Panc1 (cell line): ENCODE measurements around the gene ELMO2. TPM values are rescaled to one million over a fixed set of nuclear protein-coding genes. Genes with fewer than 3 reads are reported as not detected.

ENCODE experiments used
- ATAC-seq: fragments of 200-7000 bp; cut with Tn5 transposase; 2 replicates; pipeline ENCODE4 v1.9.1; 2020; ENCODE audit warnings: mild to moderate bottlenecking, moderate library complexity
- BruUV-seq: library from RNA; stranded (reverse); fragments of 400-500 nt; replicated peaks from 2 replicates; lab custom pipeline; 2021; lab: Mats Ljungman, UMichigan
- CTCF ChIA-PET: fragments of 300-600 bp; sonication (Branson Sonifier 250); formaldehyde crosslinking; loops from one replicate; lab custom pipeline; 2022; ENCODE audit warnings: antibody characterized with exemption; lab: Charles Lee
- POLR2A ChIA-PET: fragments of 300-600 bp; sonication (Branson Sonifier 250); formaldehyde crosslinking; loops from one replicate; lab custom pipeline; 2022; ENCODE audit warnings: antibody characterized with exemption; lab: Charles Lee
- DNase-seq: peaks from one replicate; pipeline ENCODE4 v3.0.0-alpha.2; 2010; ENCODE audit warnings: low read depth, low spot score
- H3K27ac ChIP-seq: 2 replicates; pipeline ENCODE4 v1.5.1; 2011; ENCODE audit warnings: mild to moderate bottlenecking, low read length, inconsistent platforms
- H3K27me3 ChIP-seq: fragments of 200-500 bp; sonication (Bioruptor generic); 2 replicates; pipeline ENCODE4 v1.6.0; 2014; ENCODE audit warnings: low read length, inconsistent platforms; ENCODE audit not compliant: control insufficient read depth, insufficient read depth
- H3K36me3 ChIP-seq: fragments of 200-500 bp; sonication (Bioruptor generic); 2 replicates; pipeline ENCODE4 v1.5.1; 2014; ENCODE audit warnings: inconsistent platforms, mild to moderate bottlenecking, low read length, moderate library complexity; ENCODE audit not compliant: control insufficient read depth, insufficient read depth
- H3K4me1 ChIP-seq: 2 replicates; pipeline ENCODE4 v1.5.1; 2011; ENCODE audit warnings: inconsistent platforms, mild to moderate bottlenecking, low read length, moderate library complexity; ENCODE audit not compliant: control insufficient read depth, insufficient read depth
- H3K4me3 ChIP-seq, 2 experiments: 2 replicates each; pipeline ENCODE4 v1.5.1; 2011 to 2012; ENCODE audit warnings: low read depth in 2 of 2, low read length in 2 of 2, mild to moderate bottlenecking in 2 of 2, inconsistent platforms in 1 of 2, moderate library complexity in 1 of 2
- H3K9me3 ChIP-seq: fragments of 200-500 bp; sonication (Bioruptor generic); 2 replicates; pipeline ENCODE4 v1.5.1; 2014; ENCODE audit warnings: low read depth, mild to moderate bottlenecking, inconsistent platforms, low read length, moderate library complexity; ENCODE audit not compliant: control insufficient read depth, insufficient read depth
- POLR2AphosphoS5 ChIP-seq: IDR thresholded peaks from 2 replicates; pipeline ENCODE4 v1.6.1; 2012; ENCODE audit warnings: mild to moderate bottlenecking, low read depth, low read length, moderate library complexity
- SIN3A ChIP-seq: IDR thresholded peaks from 2 replicates; pipeline ENCODE4 v1.6.1; 2012; ENCODE audit warnings: low read depth, mild to moderate bottlenecking, low read length, moderate library complexity, borderline replicate concordance; ENCODE audit not compliant: insufficient read depth
- TCF7L2 ChIP-seq: IDR thresholded peaks from 2 replicates; pipeline ENCODE4 v1.6.1; 2011; ENCODE audit warnings: mild to moderate bottlenecking, low read depth, low read length, inconsistent platforms
- in situ Hi-C: cut with HindIII; loops from 2 replicates; pipeline ENCODE4 v1.10.0; 2016; ENCODE audit warnings: low sequenced_read_pairs, low pct_unique_long_range_greater_than_20kb
- intact Hi-C: fragments of 100-400 bp; cut with micrococcal nuclease; formaldehyde crosslinking; loops from one replicate; pipeline ENCODE4 v1.10.0; 2022; ENCODE audit not compliant: unreplicated experiment
- total RNA-seq: library from RNA; stranded (reverse); gene quantifications from one replicate; pipeline ENCODE4 v1.2.1, GENCODE V29; 2021; ENCODE audit not compliant: unreplicated experiment
- TF ChIP-seq, protein P1 (sequence below), 2 experiments: IDR thresholded peaks; 2 replicates each; pipeline ENCODE4 v1.6.1; 2011 to 2012; ENCODE audit warnings: low read depth in 2 of 2, control low read depth in 1 of 2, low read length in 1 of 2, mild to moderate bottlenecking in 1 of 2, moderate library complexity in 1 of 2; ENCODE audit not compliant: insufficient read depth in 1 of 2
- TF ChIP-seq, protein P2 (sequence below): fragments of 450-650 bp; IDR thresholded peaks from 2 replicates; pipeline ENCODE4 v1.5.1; 2017; ENCODE audit warnings: mild to moderate bottlenecking

Gene ELMO2
- total RNA-seq, 1 experiment from 2014 or later, result 40.4 TPM

DNA sequence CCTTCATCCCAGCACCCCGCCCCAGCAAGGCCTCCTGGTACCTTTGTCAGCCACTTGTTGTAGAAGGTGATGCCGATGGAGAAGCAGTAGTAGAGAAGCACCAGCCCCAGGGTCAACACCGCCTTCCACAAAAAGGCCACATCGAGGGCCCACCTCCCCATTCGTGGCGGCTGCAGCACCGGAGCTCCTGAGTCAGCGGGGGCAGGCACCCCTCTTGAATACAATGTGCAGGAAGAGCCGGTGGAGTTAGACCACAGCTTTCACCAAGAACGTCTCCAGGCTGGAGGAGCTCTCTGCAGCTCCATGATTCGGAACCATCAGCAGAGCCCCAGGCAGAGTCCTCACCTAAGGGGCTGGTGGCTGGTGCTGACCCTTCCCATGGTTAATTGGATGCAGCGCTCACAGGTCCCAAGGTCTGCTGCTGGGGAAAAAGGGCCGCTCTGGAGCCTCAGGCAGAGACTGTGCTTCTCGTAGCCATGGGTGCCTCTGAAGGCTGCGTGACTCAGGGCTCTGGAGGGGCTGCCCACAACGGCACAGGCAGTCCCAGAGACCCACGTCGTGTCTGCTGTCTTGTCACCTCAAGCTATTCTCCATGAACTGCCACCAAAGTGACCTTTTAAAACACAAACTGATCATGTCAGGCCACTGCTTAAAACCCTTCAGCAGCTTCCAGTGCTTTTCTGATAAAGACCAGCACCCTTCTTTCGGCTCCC, 47.9 kb downstream of the ELMO2 start:
- Histone ChIP-seq H3K27me3 (no peaks in the 10 kb centered on the region), H3K36me3 (no peaks in the 10 kb centered on the region), H3K4me1 (0 out of 2 replicates have a peak, but pooled peaks cover 4% of the 10 kb centered on the region), H3K9me3 (no peaks in the 10 kb centered on the region), H3K27ac (no peak overlapping the region), H3K4me3 (no peak overlapping the region)
- TF ChIP-seq SIN3A, result no peak
- TF ChIP-seq TCF7L2, result no peak
- in situ Hi-C loops (no loop called here), intact Hi-C loops (no loop called here)
- DNase-seq (no peak), ATAC-seq (no peak)
- BruUV-seq, result no TSS peak
- POLR2A ChIA-PET, result no interaction called here
- CTCF ChIA-PET, result interaction anchor here (0.6 kb wide), 1 partner anchor 20 kb away, joined by 3 read pairs; no protein-coding TSS in a partner anchor

DNA sequence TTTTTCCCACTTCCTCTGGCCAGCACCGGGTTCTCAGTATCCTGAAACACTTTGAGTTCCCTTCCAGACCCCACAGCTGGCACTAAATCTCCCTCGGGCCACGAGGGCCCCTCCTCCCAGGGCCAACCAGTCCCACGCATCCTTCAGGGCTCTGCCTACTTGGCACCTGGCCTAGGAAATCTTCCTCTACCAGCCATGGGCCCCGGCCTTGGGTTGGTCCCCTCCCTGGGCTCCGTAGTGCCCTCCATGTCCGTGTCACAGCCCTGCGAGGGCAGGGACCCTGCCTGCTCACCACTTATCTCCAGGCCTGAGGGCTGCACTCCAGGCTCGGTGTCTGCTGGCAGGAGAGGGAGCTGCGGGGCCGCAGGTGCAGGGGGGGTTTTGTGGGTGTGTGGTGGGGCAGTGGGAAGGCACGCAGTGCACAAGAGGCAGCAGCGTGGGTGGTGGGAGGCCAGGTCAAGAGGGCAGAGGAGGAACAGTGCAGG, 49.3 kb downstream of the ELMO2 start:
- CTCF ChIA-PET, result no interaction called here
- Histone ChIP-seq H3K27me3 (no peaks in the 10 kb centered on the region), H3K27ac (no peak overlapping the region), H3K4me1 (no peaks in the 10 kb centered on the region), H3K36me3 (no peaks in the 10 kb centered on the region), H3K9me3 (no peaks in the 10 kb centered on the region), H3K4me3 (no peak overlapping the region)
- intact Hi-C loops, result no loop called here
- DNase-seq (no peak), ATAC-seq (peak; percentile 41)
- no TSS peak for BruUV-seq
- TF ChIP-seq POLR2AphosphoS5 (no peak; the same call in 1 of the 2 replicates), TCF7L2 (no peak)
- TF ChIP-seq, protein P1, sequence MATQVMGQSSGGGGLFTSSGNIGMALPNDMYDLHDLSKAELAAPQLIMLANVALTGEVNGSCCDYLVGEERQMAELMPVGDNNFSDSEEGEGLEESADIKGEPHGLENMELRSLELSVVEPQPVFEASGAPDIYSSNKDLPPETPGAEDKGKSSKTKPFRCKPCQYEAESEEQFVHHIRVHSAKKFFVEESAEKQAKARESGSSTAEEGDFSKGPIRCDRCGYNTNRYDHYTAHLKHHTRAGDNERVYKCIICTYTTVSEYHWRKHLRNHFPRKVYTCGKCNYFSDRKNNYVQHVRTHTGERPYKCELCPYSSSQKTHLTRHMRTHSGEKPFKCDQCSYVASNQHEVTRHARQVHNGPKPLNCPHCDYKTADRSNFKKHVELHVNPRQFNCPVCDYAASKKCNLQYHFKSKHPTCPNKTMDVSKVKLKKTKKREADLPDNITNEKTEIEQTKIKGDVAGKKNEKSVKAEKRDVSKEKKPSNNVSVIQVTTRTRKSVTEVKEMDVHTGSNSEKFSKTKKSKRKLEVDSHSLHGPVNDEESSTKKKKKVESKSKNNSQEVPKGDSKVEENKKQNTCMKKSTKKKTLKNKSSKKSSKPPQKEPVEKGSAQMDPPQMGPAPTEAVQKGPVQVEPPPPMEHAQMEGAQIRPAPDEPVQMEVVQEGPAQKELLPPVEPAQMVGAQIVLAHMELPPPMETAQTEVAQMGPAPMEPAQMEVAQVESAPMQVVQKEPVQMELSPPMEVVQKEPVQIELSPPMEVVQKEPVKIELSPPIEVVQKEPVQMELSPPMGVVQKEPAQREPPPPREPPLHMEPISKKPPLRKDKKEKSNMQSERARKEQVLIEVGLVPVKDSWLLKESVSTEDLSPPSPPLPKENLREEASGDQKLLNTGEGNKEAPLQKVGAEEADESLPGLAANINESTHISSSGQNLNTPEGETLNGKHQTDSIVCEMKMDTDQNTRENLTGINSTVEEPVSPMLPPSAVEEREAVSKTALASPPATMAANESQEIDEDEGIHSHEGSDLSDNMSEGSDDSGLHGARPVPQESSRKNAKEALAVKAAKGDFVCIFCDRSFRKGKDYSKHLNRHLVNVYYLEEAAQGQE (IDR thresholded peaks at IDR 0.05; ENCODE audit: insufficient read depth in 1 of 2, low read depth in 2 of 2, low read length in 1 of 2), result no peak
- in situ Hi-C loops, result no loop called here
- POLR2A ChIA-PET, result no interaction called here

DNA sequence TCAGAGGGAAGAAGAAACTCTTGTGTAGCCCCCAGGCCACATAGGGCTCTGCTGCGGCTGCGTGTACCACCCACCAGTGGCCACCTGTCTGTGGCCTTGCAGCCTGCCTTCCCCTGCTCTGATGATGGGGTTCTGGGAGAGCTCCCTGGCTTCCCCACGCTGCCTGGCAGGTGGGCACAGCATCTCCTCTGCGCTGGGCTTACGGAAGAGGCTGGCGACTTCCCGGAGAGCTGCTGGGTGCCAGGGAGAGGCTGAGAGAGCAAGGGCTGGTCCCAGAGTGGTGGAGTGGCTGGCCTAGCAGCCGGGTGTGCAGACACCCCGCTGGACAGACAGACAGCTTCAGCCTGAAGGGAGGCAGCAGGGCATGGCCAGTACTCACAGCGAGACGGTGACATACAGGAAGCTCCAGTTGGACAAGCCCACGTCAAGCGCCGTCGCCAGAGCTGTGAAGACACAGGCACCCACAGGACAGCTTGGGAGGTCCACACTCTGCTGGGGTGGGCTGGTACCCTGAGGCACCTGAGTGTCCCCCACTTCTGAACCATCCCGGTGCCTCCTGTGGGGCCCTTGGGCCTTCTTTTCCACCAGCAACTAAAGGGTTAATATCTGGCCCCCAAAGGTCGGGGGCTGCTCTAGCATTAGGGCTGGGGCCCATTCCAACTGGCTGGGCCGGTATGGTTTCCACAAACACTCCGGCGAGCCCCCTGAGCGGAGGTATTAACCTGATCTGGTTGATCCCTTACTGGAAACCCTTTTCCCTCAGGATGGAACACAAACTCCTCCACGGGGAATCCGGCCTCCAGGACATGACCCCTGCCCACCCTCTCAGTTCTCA, 50.0 kb downstream of the ELMO2 start:
- in situ Hi-C loops (no loop called here), intact Hi-C loops (no loop called here)
- H3K4me3 ChIP-seq, result no peak overlapping the region
- H3K27ac ChIP-seq, result no peak overlapping the region
- POLR2A ChIA-PET, result no interaction called here
- BruUV-seq, result no TSS peak
- H3K9me3 ChIP-seq, result no peaks in the 10 kb centered on the region
- CTCF ChIA-PET, result interaction anchor here (0.5 kb wide), 1 partner anchor 229 kb away, joined by 6 read pairs; no protein-coding TSS in a partner anchor
- ATAC-seq, result no peak
- no peaks in the 10 kb centered on the region for H3K27me3 ChIP-seq
- DNase-seq, result no peak
- H3K4me1 ChIP-seq, result no peaks in the 10 kb centered on the region
- H3K36me3 ChIP-seq, result no peaks in the 10 kb centered on the region
- TF ChIP-seq, protein P2, sequence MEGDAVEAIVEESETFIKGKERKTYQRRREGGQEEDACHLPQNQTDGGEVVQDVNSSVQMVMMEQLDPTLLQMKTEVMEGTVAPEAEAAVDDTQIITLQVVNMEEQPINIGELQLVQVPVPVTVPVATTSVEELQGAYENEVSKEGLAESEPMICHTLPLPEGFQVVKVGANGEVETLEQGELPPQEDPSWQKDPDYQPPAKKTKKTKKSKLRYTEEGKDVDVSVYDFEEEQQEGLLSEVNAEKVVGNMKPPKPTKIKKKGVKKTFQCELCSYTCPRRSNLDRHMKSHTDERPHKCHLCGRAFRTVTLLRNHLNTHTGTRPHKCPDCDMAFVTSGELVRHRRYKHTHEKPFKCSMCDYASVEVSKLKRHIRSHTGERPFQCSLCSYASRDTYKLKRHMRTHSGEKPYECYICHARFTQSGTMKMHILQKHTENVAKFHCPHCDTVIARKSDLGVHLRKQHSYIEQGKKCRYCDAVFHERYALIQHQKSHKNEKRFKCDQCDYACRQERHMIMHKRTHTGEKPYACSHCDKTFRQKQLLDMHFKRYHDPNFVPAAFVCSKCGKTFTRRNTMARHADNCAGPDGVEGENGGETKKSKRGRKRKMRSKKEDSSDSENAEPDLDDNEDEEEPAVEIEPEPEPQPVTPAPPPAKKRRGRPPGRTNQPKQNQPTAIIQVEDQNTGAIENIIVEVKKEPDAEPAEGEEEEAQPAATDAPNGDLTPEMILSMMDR, result no peak
- TF ChIP-seq POLR2AphosphoS5 (no peak; the same call in 1 of the 2 replicates), TCF7L2 (no peak), SIN3A (no peak)
- TF ChIP-seq, protein P1 (IDR thresholded peaks at IDR 0.05; ENCODE audit: insufficient read depth in 1 of 2, low read depth in 2 of 2, low read length in 1 of 2), result no peak
